Ascending aorta (tissue), 2 donors: ENCODE measurements around the gene P2RY14. TPM values are rescaled to one million over a fixed set of nuclear protein-coding genes. Genes with fewer than 3 reads are reported as not detected.

Experiments used
- DNase-seq, 2 donors: peaks; one replicate each; pipeline ENCODE4 v3.0.0-alpha.2; 2019; ENCODE audit warnings: low spot score in 2 of 2
- H3K27ac ChIP-seq, 2 donors: fragments of 200-600 bp; sonication (generic); one replicate each; pipeline ENCODE4 v1.5.1; 2016 to 2017; ENCODE audit warnings: mild to moderate bottlenecking in 1 of 2
- H3K27me3 ChIP-seq: fragments of 200-600 bp; sonication (generic); one replicate; pipeline ENCODE4 v1.5.1; 2017
- H3K36me3 ChIP-seq, 2 donors: fragments of 200-600 bp; sonication (generic); one replicate each; pipeline ENCODE4 v1.5.1; 2016
- H3K4me1 ChIP-seq, 2 donors: fragments of 200-600 bp; sonication (generic); one replicate each; pipeline ENCODE4 v1.5.1; 2016 to 2017; ENCODE audit warnings: mild to moderate bottlenecking in 1 of 2
- H3K4me3 ChIP-seq, 2 donors: fragments of 200-600 bp; sonication (generic); one replicate each; pipeline ENCODE4 v1.5.1; 2016 to 2017; ENCODE audit warnings: mild to moderate bottlenecking in 1 of 2
- H3K9me3 ChIP-seq, 2 donors: fragments of 200-600 bp; sonication (generic); one replicate each; pipeline ENCODE4 v1.5.1; 2016
- intact Hi-C: fragments of 100-400 bp; cut with DNase I; formaldehyde crosslinking; loops from one replicate; pipeline ENCODE4 v1.15.1; 2023
- total RNA-seq: library from RNA; depleted of rRNA; stranded (reverse); fragments of >200 nt; gene quantifications from one replicate; pipeline ENCODE4 v1.1.0, GENCODE V29; 2016
- TF ChIP-seq, protein P1 (sequence below), 3 experiments: fragments of 200-600 bp in 2 of 3; fragments of 450-650 bp in 1 of 3; sonication (generic) in 2 of 3; IDR thresholded peaks; one replicate each; pipeline ENCODE4 v1.5.1; 2016 to 2019; ENCODE audit warnings: antibody characterized with exemption in 3 of 3, mild to moderate bottlenecking in 1 of 3, moderate library complexity in 1 of 3

P2RY14 gene
- total RNA-seq, 1 donor from 2014 or later, result 2.7 TPM

DNA sequence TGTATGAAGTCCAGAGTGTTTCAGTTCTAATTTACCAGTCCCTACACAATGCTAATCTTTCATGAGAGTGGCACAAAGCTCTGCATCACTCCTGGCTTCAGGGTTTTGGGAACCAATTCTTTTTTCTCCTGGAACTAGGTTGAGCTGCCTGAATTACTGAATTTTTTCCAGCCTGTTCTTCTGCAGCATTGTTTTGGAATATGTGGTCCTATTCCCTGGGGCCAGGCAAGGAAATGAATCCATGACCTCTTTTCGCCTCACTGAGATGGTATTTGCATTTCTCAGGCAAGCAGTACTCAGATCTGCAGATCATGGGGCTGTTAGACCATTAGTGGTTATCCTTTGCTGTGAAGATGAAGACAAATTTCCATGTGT is 49.7 kb downstream of the P2RY14 start:
- no peak overlapping the region for H3K4me3 ChIP-seq
- H3K27me3 ChIP-seq, result no peaks in the 10 kb centered on the region
- TF ChIP-seq, protein P1, sequence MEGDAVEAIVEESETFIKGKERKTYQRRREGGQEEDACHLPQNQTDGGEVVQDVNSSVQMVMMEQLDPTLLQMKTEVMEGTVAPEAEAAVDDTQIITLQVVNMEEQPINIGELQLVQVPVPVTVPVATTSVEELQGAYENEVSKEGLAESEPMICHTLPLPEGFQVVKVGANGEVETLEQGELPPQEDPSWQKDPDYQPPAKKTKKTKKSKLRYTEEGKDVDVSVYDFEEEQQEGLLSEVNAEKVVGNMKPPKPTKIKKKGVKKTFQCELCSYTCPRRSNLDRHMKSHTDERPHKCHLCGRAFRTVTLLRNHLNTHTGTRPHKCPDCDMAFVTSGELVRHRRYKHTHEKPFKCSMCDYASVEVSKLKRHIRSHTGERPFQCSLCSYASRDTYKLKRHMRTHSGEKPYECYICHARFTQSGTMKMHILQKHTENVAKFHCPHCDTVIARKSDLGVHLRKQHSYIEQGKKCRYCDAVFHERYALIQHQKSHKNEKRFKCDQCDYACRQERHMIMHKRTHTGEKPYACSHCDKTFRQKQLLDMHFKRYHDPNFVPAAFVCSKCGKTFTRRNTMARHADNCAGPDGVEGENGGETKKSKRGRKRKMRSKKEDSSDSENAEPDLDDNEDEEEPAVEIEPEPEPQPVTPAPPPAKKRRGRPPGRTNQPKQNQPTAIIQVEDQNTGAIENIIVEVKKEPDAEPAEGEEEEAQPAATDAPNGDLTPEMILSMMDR (IDR thresholded peaks at IDR 0.05), result no peak
- H3K36me3 ChIP-seq, result no peaks in the 10 kb centered on the region
- peak overlapping the region in 1 of 2 donors; percentile 5 for H3K27ac ChIP-seq
- DNase-seq, result no peak
- intact Hi-C loops, result loop anchor here (5.0 kb wide), 3 partner anchors 434 to 689 kb away; no protein-coding TSS in a partner anchor
- no peaks in the 10 kb centered on the region for H3K9me3 ChIP-seq
- peaks cover 6 to 8% of the 10 kb centered on the region in 2 donors for H3K4me1 ChIP-seq

DNA sequence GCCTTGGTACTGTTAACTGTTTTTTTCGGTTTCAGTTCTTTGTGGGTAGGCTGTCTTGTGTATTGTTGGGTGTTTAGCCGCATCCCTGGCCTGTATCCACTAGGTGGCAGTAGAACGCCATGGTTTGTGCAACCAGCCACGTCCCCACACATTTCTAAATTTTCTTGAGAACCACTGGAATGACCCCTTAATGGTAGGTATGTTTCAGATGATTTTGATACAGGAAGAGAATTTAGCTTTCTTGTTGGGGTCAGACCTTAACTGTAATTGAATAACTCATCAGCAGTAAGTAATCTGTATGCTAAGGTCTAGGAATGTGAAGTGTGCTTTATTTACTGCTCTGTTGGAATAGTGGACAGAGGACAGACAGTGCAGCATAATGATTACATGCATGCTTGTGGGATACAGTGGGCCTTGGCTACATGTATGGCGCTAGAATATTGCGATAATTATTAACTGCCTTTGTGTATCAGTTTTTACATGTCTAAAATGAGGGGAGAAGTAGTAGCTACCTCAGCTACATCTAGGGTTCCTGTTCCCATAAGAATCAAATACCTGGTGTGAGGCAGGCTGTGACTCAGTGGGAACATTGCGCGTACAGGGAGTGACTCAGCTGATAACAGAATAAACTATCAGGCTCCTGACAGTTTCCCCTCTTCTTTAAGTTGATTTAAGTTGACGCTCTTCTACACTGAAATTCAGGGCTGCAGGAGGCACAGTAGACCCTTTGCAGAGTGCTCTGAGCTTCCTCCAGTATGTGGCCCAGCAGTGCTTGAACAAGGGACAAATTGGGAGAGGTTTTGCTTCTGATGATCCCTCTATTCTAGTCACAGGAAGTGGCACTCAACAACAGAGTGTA is 50.3 kb downstream of the P2RY14 start:
- DNase-seq, result peak; percentile 14 to 80
- intact Hi-C loops, result loop anchor here (1.0 to 5.0 kb wide), 4 partner anchors 55 to 689 kb away; no protein-coding TSS in a partner anchor
- Histone ChIP-seq H3K4me3 (no peak overlapping the region), H3K27me3 (no peaks in the 10 kb centered on the region), H3K36me3 (no peaks in the 10 kb centered on the region), H3K27ac (peak overlapping the region in 1 of 2 donors; percentile 5), H3K4me1 (peaks cover 6 to 8% of the 10 kb centered on the region in 2 donors), H3K9me3 (no peaks in the 10 kb centered on the region)
- TF ChIP-seq, protein P1 (IDR thresholded peaks at IDR 0.05), result peak; percentile 83 to 88 (median 86)

DNA sequence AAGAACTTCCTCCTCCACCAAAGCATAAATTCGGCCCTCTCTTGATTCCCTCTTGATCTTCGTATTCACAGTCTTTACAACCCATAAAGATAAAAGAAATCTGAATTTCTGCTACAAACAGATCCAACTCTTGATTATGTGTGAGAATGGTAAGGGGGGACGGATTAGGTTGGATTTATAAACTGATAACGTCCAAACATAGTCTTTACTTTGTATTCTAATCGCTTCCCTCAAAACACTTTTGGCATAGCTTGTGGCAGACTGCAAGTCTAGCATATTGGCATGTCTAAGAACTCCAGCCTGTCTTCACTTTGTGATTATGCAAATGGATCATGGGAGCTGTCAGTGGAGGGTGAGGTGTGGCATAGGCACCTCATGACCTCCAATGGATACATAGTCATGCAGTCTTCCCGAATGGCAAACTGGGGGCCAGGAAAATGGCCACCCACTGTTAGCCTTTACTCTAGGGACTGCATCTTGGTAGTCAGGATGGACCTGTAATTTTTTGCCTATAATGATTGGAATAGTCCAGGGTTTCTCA is 51.0 kb downstream of the P2RY14 start:
- DNase-seq, result no peak
- intact Hi-C loops, result loop anchor here (1.0 to 5.0 kb wide), 4 partner anchors 56 to 690 kb away; no protein-coding TSS in a partner anchor
- Histone ChIP-seq H3K27me3 (no peaks in the 10 kb centered on the region), H3K36me3 (no peaks in the 10 kb centered on the region), H3K4me3 (no peak overlapping the region), H3K4me1 (peaks cover 6 to 8% of the 10 kb centered on the region in 2 donors), H3K9me3 (no peaks in the 10 kb centered on the region), H3K27ac (no peak overlapping the region)
- TF ChIP-seq, protein P1 (IDR thresholded peaks at IDR 0.05), result no peak

DNA sequence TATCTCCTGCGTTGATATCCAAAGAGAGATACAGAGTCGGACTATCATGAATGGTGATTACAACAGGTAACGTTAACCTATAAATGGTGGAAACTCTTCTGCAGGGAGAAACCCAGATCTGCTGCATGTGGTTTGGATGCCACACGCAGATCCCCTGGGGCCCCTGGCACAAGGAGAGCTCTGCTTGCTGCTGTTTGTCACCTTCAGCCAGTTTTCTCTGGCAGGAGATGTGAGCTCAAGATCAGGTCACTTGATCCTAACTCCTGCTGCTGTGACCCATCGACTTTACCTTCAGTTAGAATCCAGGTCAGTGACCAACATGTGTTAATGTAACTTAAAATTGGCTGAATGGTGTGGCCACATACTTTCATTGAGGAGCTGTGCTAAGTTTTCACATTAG is 51.5 kb downstream of the P2RY14 start:
- H3K27me3 ChIP-seq, result no peaks in the 10 kb centered on the region
- H3K4me1 ChIP-seq, result peaks cover 6 to 8% of the 10 kb centered on the region in 2 donors
- DNase-seq, result no peak
- no peak overlapping the region for H3K4me3 ChIP-seq
- no peak overlapping the region for H3K27ac ChIP-seq
- no peaks in the 10 kb centered on the region for H3K9me3 ChIP-seq
- intact Hi-C loops, result loop anchor here (1.0 to 5.0 kb wide), 4 partner anchors 56 to 690 kb away; no protein-coding TSS in a partner anchor
- TF ChIP-seq, protein P1 (IDR thresholded peaks at IDR 0.05), result no peak
- no peaks in the 10 kb centered on the region for H3K36me3 ChIP-seq

DNA sequence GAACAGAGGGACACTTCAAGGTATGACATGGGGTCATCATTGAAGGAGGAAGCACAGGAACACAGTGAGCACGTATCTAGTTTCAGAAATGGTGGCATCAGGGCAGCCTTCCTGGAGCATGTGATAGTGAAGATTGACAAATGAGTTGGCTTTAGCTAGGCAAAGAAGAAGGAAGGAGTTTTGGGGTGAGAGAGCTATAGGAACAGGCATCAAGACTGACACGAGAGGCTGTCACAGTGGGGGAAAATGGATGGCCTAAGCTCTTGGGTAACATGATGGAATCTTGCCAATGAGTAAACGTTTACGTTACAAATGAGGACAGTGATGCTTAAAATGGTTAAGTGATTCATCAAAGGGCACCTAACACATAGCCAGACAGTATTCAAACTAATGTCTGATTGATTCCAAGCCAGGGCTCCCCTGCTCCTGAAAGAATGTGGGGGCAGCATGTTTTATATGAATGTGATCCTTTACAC is 52.2 kb downstream of the P2RY14 start:
- no peaks in the 10 kb centered on the region for H3K27me3 ChIP-seq
- no peak for DNase-seq
- H3K27ac ChIP-seq, result no peak overlapping the region
- H3K4me1 ChIP-seq, result peaks cover 6 to 8% of the 10 kb centered on the region in 2 donors
- intact Hi-C loops, result loop anchor here (5.0 kb wide), 3 partner anchors 436 to 691 kb away; no protein-coding TSS in a partner anchor
- H3K36me3 ChIP-seq, result no peaks in the 10 kb centered on the region
- no peaks in the 10 kb centered on the region for H3K9me3 ChIP-seq
- TF ChIP-seq, protein P1 (IDR thresholded peaks at IDR 0.05), result no peak
- H3K4me3 ChIP-seq, result no peak overlapping the region
